HCT116 (cell line): ENCODE measurements around the gene TENM4. TPM values are rescaled to one million over a fixed set of nuclear protein-coding genes. Genes with fewer than 3 reads are reported as not detected.

Experiments used
- ATAC-seq: fragments of 200-7000 bp; cut with Tn5 transposase; 2 replicates; pipeline ENCODE4 v1.9.1; 2020; ENCODE audit warnings: mild to moderate bottlenecking, moderate library complexity
- BruUV-seq: library from RNA; stranded (reverse); fragments of 400-500 nt; replicated peaks from 2 replicates; lab custom pipeline; 2021; lab: Mats Ljungman, UMichigan
- CTCF ChIA-PET: fragments of 300-600 bp; sonication (Branson Sonifier 250); formaldehyde crosslinking; loops from one replicate; lab custom pipeline; 2021; ENCODE audit warnings: antibody characterized with exemption; lab: Charles Lee
- POLR2A ChIA-PET: fragments of 300-600, 350-600 bp; sonication (Branson Sonifier 250); formaldehyde crosslinking; loops from one replicate; lab custom pipeline; 2021; ENCODE audit warnings: antibody characterized with exemption; lab: Charles Lee
- RAD21 ChIA-PET, 2 experiments: fragments of 300-600 bp; sonication (Branson Sonifier 250); formaldehyde crosslinking; loops; one replicate each; lab custom pipeline; 2023; ENCODE audit warnings: low total read pairs in 2 of 2; ENCODE audit not compliant: uncharacterized antibody in 2 of 2, unreplicated experiment in 2 of 2, low non-redundant PET in 1 of 2; lab: Charles Lee
- DNase-seq: peaks from one replicate; pipeline ENCODE4 v3.0.0-alpha.2; 2010; ENCODE audit warnings: low read depth, low spot score
- H2AFZ ChIP-seq: fragments of 200-600 bp; shearing (Covaris generic), sonication (generic); 2 replicates; pipeline ENCODE4 v1.6.1; 2017; ENCODE audit warnings: low read depth, mixed run types, mixed read lengths, antibody characterized with exemption, low read length; ENCODE audit not compliant: poor library complexity, severe bottlenecking
- H3K27ac ChIP-seq: 2 replicates; pipeline ENCODE4 v1.5.1; 2012; ENCODE audit warnings: low read depth, low read length
- H3K27me3 ChIP-seq: fragments of 200-600 bp; sonication (generic); 2 replicates; pipeline ENCODE4 v1.6.1; 2016; ENCODE audit warnings: mixed run types, low read length, mixed read lengths; ENCODE audit not compliant: insufficient read depth
- H3K36me3 ChIP-seq, 2 experiments: fragments of 200-500 bp in 1 of 2; fragments of 200-600 bp in 1 of 2; sonication (Bioruptor generic) in 1 of 2; sonication (generic) in 1 of 2; 2 replicates each; pipeline versions ENCODE4 v1.5.1 to v1.6.1; 2014 to 2016; ENCODE audit warnings: low read length in 2 of 2, inconsistent platforms in 1 of 2, mixed read lengths in 1 of 2, mixed run types in 1 of 2; ENCODE audit not compliant: insufficient read depth in 2 of 2, control insufficient read depth in 1 of 2
- H3K4me1 ChIP-seq, 2 experiments: fragments of 200-600 bp in 1 of 2; sonication (generic) in 1 of 2; 2 replicates each; pipeline versions ENCODE4 v1.5.1 to v1.6.1; 2012 to 2017; ENCODE audit warnings: low read length in 2 of 2, inconsistent platforms in 1 of 2, mild to moderate bottlenecking in 1 of 2, mixed read lengths in 1 of 2, mixed run types in 1 of 2, moderate library complexity in 1 of 2; ENCODE audit not compliant: insufficient read depth in 2 of 2, control insufficient read depth in 1 of 2
- H3K4me2 ChIP-seq: fragments of 200-600 bp; sonication (generic); 2 replicates; pipeline ENCODE4 v1.6.1; 2017; ENCODE audit warnings: mixed run types, low read length, mixed read lengths
- H3K4me3 ChIP-seq, 2 experiments: fragments of 200-600 bp in 1 of 2; sonication (generic) in 1 of 2; replicated peaks in 1 of 2; 2 replicates each; pipeline ENCODE4 v1.5.1; 2011 to 2016; ENCODE audit warnings: low read length in 2 of 2, control low read depth in 1 of 2, low read depth in 1 of 2, mild to moderate bottlenecking in 1 of 2, mixed read lengths in 1 of 2, mixed run types in 1 of 2
- H3K79me2 ChIP-seq: fragments of 200-600 bp; sonication (generic); 2 replicates; pipeline ENCODE4 v1.6.1; 2017; ENCODE audit warnings: mild to moderate bottlenecking, mixed run types, low read length, moderate library complexity, mixed read lengths; ENCODE audit not compliant: insufficient read depth
- H3K9ac ChIP-seq: fragments of 200-600 bp; sonication (generic); 2 replicates; pipeline ENCODE4 v1.6.1; 2016; ENCODE audit warnings: low read length, mixed read lengths
- H3K9me2 ChIP-seq: fragments of 200-600 bp; sonication (generic), shearing (Covaris generic); 2 replicates; pipeline ENCODE4 v1.6.1; 2017; ENCODE audit warnings: mixed run types, mild to moderate bottlenecking, moderate library complexity; ENCODE audit not compliant: insufficient read depth
- H3K9me3 ChIP-seq, 2 experiments: fragments of 200-500 bp in 1 of 2; fragments of 200-600 bp in 1 of 2; sonication (Bioruptor generic) in 1 of 2; sonication (generic) in 1 of 2; 2 replicates each; pipeline ENCODE4 v1.6.1; 2014 to 2017; ENCODE audit warnings: low read length in 2 of 2, mixed read lengths in 2 of 2, inconsistent platforms in 1 of 2, low read depth in 1 of 2, mild to moderate bottlenecking in 1 of 2, mixed run types in 1 of 2, moderate library complexity in 1 of 2; ENCODE audit not compliant: control insufficient read depth in 1 of 2, insufficient read depth in 1 of 2
- H4K20me1 ChIP-seq: fragments of 200-600 bp; sonication (generic), shearing (Covaris generic); 2 replicates; pipeline ENCODE4 v1.6.1; 2017; ENCODE audit warnings: mixed run types, mild to moderate bottlenecking, moderate library complexity; ENCODE audit not compliant: insufficient read depth
- EGR1 ChIP-seq: IDR thresholded peaks from 2 replicates; pipeline ENCODE4 v1.6.1; 2012; ENCODE audit warnings: low read depth
- JUND ChIP-seq: IDR thresholded peaks from 2 replicates; pipeline ENCODE4 v1.6.1; 2012
- POLR2A ChIP-seq: IDR thresholded peaks from 2 replicates; pipeline ENCODE4 v1.7.0; 2011; ENCODE audit warnings: borderline replicate concordance; ENCODE audit not compliant: insufficient read depth, insufficient read length; ENCODE audit errors: extremely low read depth
- SP1 ChIP-seq: IDR thresholded peaks from 2 replicates; pipeline ENCODE4 v1.6.1; 2012; ENCODE audit warnings: low read depth
- TCF7L2 ChIP-seq: IDR thresholded peaks from 2 replicates; pipeline ENCODE4 v1.7.0; 2011; ENCODE audit warnings: borderline replicate concordance, inconsistent platforms; ENCODE audit not compliant: insufficient read depth, insufficient read length; ENCODE audit errors: extremely low read depth
- YY1 ChIP-seq: IDR thresholded peaks from 2 replicates; pipeline ENCODE4 v1.6.1; 2011; ENCODE audit warnings: low read length, low read depth, moderate library complexity, mild to moderate bottlenecking; ENCODE audit not compliant: insufficient replicate concordance; ENCODE audit errors: extremely low read depth
- intact Hi-C: fragments of 100-400 bp; cut with micrococcal nuclease; formaldehyde crosslinking; loops from 2 replicates; pipeline ENCODE4 v1.10.0; 2022
- total RNA-seq: library from RNA; stranded (reverse); gene quantifications from one replicate; pipeline ENCODE4 v1.2.1, GENCODE V29; 2021; ENCODE audit not compliant: unreplicated experiment
- TF ChIP-seq, protein P1 (sequence below), 3 experiments: fragments of 200-600 bp in 1 of 3; sonication (generic) in 1 of 3; IDR thresholded peaks in 2 of 3; conservative IDR thresholded peaks in 1 of 3; 2 replicates each; pipeline ENCODE4 v1.5.1; 2012 to 2017; ENCODE audit warnings: low read depth in 2 of 3, low read length in 2 of 3, antibody characterized with exemption in 1 of 3, borderline replicate concordance in 1 of 3, control low read depth in 1 of 3, mild to moderate bottlenecking in 1 of 3, mixed read lengths in 1 of 3, mixed run types in 1 of 3, moderate library complexity in 1 of 3; ENCODE audit not compliant: insufficient read depth in 1 of 3
- TF ChIP-seq, protein P2 (sequence below): IDR thresholded peaks from 2 replicates; pipeline ENCODE4 v1.6.1; 2012

The TENM4 gene
- total RNA-seq, 1 experiment from 2014 or later = 0.05 TPM

DNA sequence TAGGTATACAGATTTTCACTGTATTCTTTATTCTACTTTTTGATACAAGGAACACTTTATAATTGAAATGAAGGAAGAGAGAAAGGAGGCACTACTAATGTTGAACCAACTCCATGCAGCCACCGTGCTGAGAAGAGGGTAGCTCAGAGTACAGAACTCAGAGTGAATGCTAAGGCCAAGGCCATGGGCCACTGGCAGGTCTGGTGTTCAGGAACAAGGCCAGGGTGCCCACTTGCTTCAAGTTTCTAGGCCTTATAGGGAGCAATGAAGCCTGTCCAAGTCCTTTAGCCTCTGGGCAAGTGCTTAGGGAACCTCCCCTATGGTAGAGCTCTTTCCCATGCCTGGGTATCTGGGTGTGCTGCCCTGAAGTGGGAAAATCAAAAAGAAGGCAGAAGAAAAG is 235.0 kb downstream of the TENM4 start:
- H3K36me3 ChIP-seq = no peaks in the 10 kb centered on the region
- TF ChIP-seq EGR1 = no peak
- TF ChIP-seq POLR2A = no peak
- TF ChIP-seq JUND = no peak
- TF ChIP-seq SP1 = no peak
- no peak for TF ChIP-seq YY1
- TF ChIP-seq, protein P1, sequence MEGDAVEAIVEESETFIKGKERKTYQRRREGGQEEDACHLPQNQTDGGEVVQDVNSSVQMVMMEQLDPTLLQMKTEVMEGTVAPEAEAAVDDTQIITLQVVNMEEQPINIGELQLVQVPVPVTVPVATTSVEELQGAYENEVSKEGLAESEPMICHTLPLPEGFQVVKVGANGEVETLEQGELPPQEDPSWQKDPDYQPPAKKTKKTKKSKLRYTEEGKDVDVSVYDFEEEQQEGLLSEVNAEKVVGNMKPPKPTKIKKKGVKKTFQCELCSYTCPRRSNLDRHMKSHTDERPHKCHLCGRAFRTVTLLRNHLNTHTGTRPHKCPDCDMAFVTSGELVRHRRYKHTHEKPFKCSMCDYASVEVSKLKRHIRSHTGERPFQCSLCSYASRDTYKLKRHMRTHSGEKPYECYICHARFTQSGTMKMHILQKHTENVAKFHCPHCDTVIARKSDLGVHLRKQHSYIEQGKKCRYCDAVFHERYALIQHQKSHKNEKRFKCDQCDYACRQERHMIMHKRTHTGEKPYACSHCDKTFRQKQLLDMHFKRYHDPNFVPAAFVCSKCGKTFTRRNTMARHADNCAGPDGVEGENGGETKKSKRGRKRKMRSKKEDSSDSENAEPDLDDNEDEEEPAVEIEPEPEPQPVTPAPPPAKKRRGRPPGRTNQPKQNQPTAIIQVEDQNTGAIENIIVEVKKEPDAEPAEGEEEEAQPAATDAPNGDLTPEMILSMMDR (IDR thresholded peaks at IDR 0.05 in 2 of 3, conservative IDR thresholded peaks at IDR 0.05 in 1 of 3; ENCODE audit: borderline replicate concordance in 1 of 3, insufficient read depth in 1 of 3, low read depth in 2 of 3, low read length in 2 of 3) = no peak
- TF ChIP-seq TCF7L2 = no peak
- TF ChIP-seq, protein P2, sequence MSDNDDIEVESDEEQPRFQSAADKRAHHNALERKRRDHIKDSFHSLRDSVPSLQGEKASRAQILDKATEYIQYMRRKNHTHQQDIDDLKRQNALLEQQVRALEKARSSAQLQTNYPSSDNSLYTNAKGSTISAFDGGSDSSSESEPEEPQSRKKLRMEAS = no peak
- no TSS peak for BruUV-seq
- no peaks in the 10 kb centered on the region for H3K9me3 ChIP-seq
- ChIA-PET POLR2A (no interaction called here), CTCF (no interaction called here), RAD21 (no interaction called here)
- DNase-seq = no peak
- no peak overlapping the region for H3K4me2 ChIP-seq
- H2AFZ ChIP-seq = no peak overlapping the region
- H3K4me1 ChIP-seq = no peaks in the 10 kb centered on the region
- H4K20me1 ChIP-seq = no peaks in the 10 kb centered on the region
- no peaks in the 10 kb centered on the region for H3K9me2 ChIP-seq
- no peak overlapping the region for H3K27ac ChIP-seq
- no peak overlapping the region for H3K4me3 ChIP-seq
- H3K79me2 ChIP-seq = no peaks in the 10 kb centered on the region
- intact Hi-C loops = no loop called here
- no peak overlapping the region for H3K9ac ChIP-seq
- H3K27me3 ChIP-seq = peaks cover 32% of the 10 kb centered on the region
- no peak for ATAC-seq
